H9 (cell line): ENCODE measurements around the gene CLRN3. TPM values are rescaled to one million over a fixed set of nuclear protein-coding genes. Genes with fewer than 3 reads are reported as not detected.

ENCODE experiments used
- DNase-seq: peaks from one replicate; pipeline ENCODE4 v3.0.0-alpha.2; 2017
- H2AFZ ChIP-seq: one replicate; pipeline ENCODE4 v1.6.1; 2013; ENCODE audit warnings: mild to moderate bottlenecking, low read length, control low read depth, moderate library complexity
- H2AK5ac ChIP-seq: 2 replicates; pipeline ENCODE4 v1.6.1; 2013; ENCODE audit warnings: low read length, control low read depth, mixed read lengths; ENCODE audit not compliant: insufficient read length
- H2BK120ac ChIP-seq: one replicate; pipeline ENCODE4 v1.6.1; 2013; ENCODE audit warnings: low read depth, mild to moderate bottlenecking, low read length, control low read depth, inconsistent platforms; ENCODE audit not compliant: poor library complexity, severe bottlenecking
- H2BK12ac ChIP-seq: 2 replicates; pipeline ENCODE4 v1.6.1; 2013; ENCODE audit warnings: low read length, control low read depth, mixed read lengths, low read depth; ENCODE audit not compliant: insufficient read length
- H2BK15ac ChIP-seq: 2 replicates; pipeline ENCODE4 v1.6.1; 2013; ENCODE audit warnings: low read depth, low read length, control low read depth
- H2BK20ac ChIP-seq: one replicate; pipeline ENCODE4 v1.6.1; 2013; ENCODE audit warnings: low read depth, mild to moderate bottlenecking, low read length, control low read depth, inconsistent platforms; ENCODE audit not compliant: poor library complexity, severe bottlenecking
- H2BK5ac ChIP-seq: 2 replicates; pipeline ENCODE4 v1.6.1; 2013; ENCODE audit warnings: low read length, control low read depth, mixed read lengths; ENCODE audit not compliant: insufficient read length
- H3K14ac ChIP-seq: 2 replicates; pipeline ENCODE4 v1.6.1; 2013; ENCODE audit warnings: low read length, control low read depth; ENCODE audit not compliant: insufficient read depth
- H3K18ac ChIP-seq: 2 replicates; pipeline ENCODE4 v1.6.1; 2013; ENCODE audit warnings: low read depth, mild to moderate bottlenecking, mixed read lengths, low read length, control low read depth; ENCODE audit not compliant: insufficient read length
- H3K23ac ChIP-seq: 2 replicates; pipeline ENCODE4 v1.6.1; 2013; ENCODE audit warnings: low read length, control low read depth, mixed read lengths, low read depth; ENCODE audit not compliant: insufficient read length
- H3K23me2 ChIP-seq: 2 replicates; pipeline ENCODE4 v1.6.1; 2013; ENCODE audit warnings: low read depth, mild to moderate bottlenecking, mixed read lengths, low read length, control low read depth; ENCODE audit not compliant: insufficient read length, poor library complexity, severe bottlenecking
- H3K27ac ChIP-seq: 2 replicates; pipeline ENCODE4 v1.5.1; 2013; ENCODE audit warnings: low read length, control low read depth, mixed read lengths, low read depth; ENCODE audit not compliant: insufficient read length
- H3K27me3 ChIP-seq: 2 replicates; pipeline ENCODE4 v1.6.1; 2013; ENCODE audit warnings: low read length, control low read depth, inconsistent platforms; ENCODE audit not compliant: insufficient read depth
- H3K4ac ChIP-seq: 2 replicates; pipeline ENCODE4 v1.6.1; 2013; ENCODE audit warnings: low read depth, mild to moderate bottlenecking, control low read depth, inconsistent platforms, low read length, moderate library complexity
- H3K4me1 ChIP-seq: 2 replicates; pipeline ENCODE4 v1.6.1; 2013; ENCODE audit warnings: low read length, control low read depth, inconsistent platforms; ENCODE audit not compliant: insufficient read depth
- H3K4me2 ChIP-seq: 2 replicates; pipeline ENCODE4 v1.6.1; 2013; ENCODE audit warnings: low read length, control low read depth, mixed read lengths; ENCODE audit not compliant: insufficient read length, insufficient read depth
- H3K56ac ChIP-seq: 2 replicates; pipeline ENCODE4 v1.6.1; 2013; ENCODE audit warnings: low read depth, mild to moderate bottlenecking, mixed read lengths, low read length, control low read depth; ENCODE audit not compliant: insufficient read length
- H3K79me1 ChIP-seq: 2 replicates; pipeline ENCODE4 v1.6.1; 2013; ENCODE audit warnings: low read depth, mild to moderate bottlenecking, moderate library complexity, low read length, control low read depth, inconsistent platforms; ENCODE audit not compliant: insufficient read depth, poor library complexity, severe bottlenecking
- H3K79me2 ChIP-seq: 2 replicates; pipeline ENCODE4 v1.6.1; 2013; ENCODE audit warnings: low read length, control low read depth, inconsistent platforms; ENCODE audit not compliant: insufficient read depth
- H3K9ac ChIP-seq: 2 replicates; pipeline ENCODE4 v1.6.1; 2013; ENCODE audit warnings: low read length, control low read depth, mixed read lengths; ENCODE audit not compliant: insufficient read length; ENCODE audit errors: extremely low read depth
- H3K9me3 ChIP-seq: one replicate; pipeline ENCODE4 v1.6.1; 2013; ENCODE audit warnings: low read depth, low read length, inconsistent platforms; ENCODE audit not compliant: control insufficient read depth
- H3T11ph ChIP-seq: one replicate; pipeline ENCODE4 v1.6.1; 2013; ENCODE audit warnings: mild to moderate bottlenecking, low read length, control low read depth, inconsistent platforms
- H4K20me1 ChIP-seq: one replicate; pipeline ENCODE4 v1.6.1; 2013; ENCODE audit not compliant: control insufficient read depth, insufficient read length, insufficient read depth
- H4K5ac ChIP-seq: 2 replicates; pipeline ENCODE4 v1.6.1; 2013; ENCODE audit warnings: low read depth, mild to moderate bottlenecking, mixed read lengths, low read length, control low read depth; ENCODE audit not compliant: insufficient read length
- H4K8ac ChIP-seq: replicated peaks from 2 replicates; pipeline ENCODE4 v1.6.1; 2013; ENCODE audit warnings: low read length, control low read depth, mixed read lengths, low read depth; ENCODE audit not compliant: insufficient read length
- H4K91ac ChIP-seq: 2 replicates; pipeline ENCODE4 v1.6.1; 2013; ENCODE audit warnings: low read depth, mild to moderate bottlenecking, moderate library complexity, mixed read lengths, low read length, control low read depth; ENCODE audit not compliant: insufficient read length
- H3K27ac Mint-ChIP-seq, 3 experiments: 2 replicates in 2 of 3; 3 replicates in 1 of 3; pipeline ENCODE4 v1.8.0; 2020 to 2021; ENCODE audit warnings: mixed read lengths in 3 of 3, mild to moderate bottlenecking in 1 of 3, moderate library complexity in 1 of 3
- H3K27me3 Mint-ChIP-seq: 2 replicates; pipeline ENCODE4 v1.8.0; 2021; ENCODE audit warnings: low read depth, mild to moderate bottlenecking, moderate library complexity, mixed read lengths
- H3K36me3 Mint-ChIP-seq, 3 experiments: 2 replicates in 2 of 3; 3 replicates in 1 of 3; pipeline ENCODE4 v1.8.0; 2020 to 2021; ENCODE audit warnings: low read depth in 3 of 3, mixed read lengths in 3 of 3; ENCODE audit not compliant: insufficient read depth in 1 of 3
- H3K4me1 Mint-ChIP-seq, 2 experiments: 2 replicates each; pipeline ENCODE4 v1.8.0; 2020; ENCODE audit warnings: mixed read lengths in 2 of 2
- H3K4me3 Mint-ChIP-seq, 2 experiments: 2 replicates in 1 of 2; 3 replicates in 1 of 2; pipeline ENCODE4 v1.8.0; 2020 to 2021; ENCODE audit warnings: mild to moderate bottlenecking in 2 of 2, mixed read lengths in 2 of 2, moderate library complexity in 1 of 2
- H3K9me3 Mint-ChIP-seq, 2 experiments: 2 replicates in 1 of 2; 3 replicates in 1 of 2; pipeline ENCODE4 v1.8.0; 2020; ENCODE audit warnings: mild to moderate bottlenecking in 2 of 2, mixed read lengths in 2 of 2, moderate library complexity in 1 of 2
- CTCF ChIP-seq: fragments of 200-600 bp; sonication (generic); conservative IDR thresholded peaks from 3 replicates; pipeline ENCODE4 v1.8.0; 2021; ENCODE audit warnings: antibody characterized with exemption, mild to moderate bottlenecking
- WGBS: extraction: QIAGEN DNeasy Blood & Tissue Kit; methylation state at CpG from one replicate; pipeline ENCODE4 v1.1.7; 2013; ENCODE audit warnings: missing lambda C conversion rate, low lambda C conversion rate, mixed read lengths; ENCODE audit not compliant: insufficient read length; ENCODE audit errors: extremely low coverage; 5-methylcytosine and 5-hydroxymethylcytosine counted together
- total RNA-seq: library from RNA; stranded (reverse); gene quantifications from 2 replicates; pipeline ENCODE4 v1.2.1, GENCODE V29; 2021

Gene CLRN3
- total RNA-seq, 1 experiment from 2014 or later = not detected

GRCh38 chr10:127884501-127884900 is 8.2 kb downstream of the CLRN3 start:
- no peaks in the 10 kb centered on the region for H4K20me1 ChIP-seq
- no peaks in the 10 kb centered on the region for H3K9me3 ChIP-seq
- no peak overlapping the region for H3K56ac ChIP-seq
- Mint-ChIP-seq H3K9me3 (no peaks in the 10 kb centered on the region), H3K36me3 (no peaks in the 10 kb centered on the region), H3K27me3 (no peaks in the 10 kb centered on the region), H3K27ac (no peak overlapping the region; a peak in 1 of 7 replicates), H3K4me3 (no peak overlapping the region; a peak in 1 of 5 replicates), H3K4me1 (peaks cover 3 to 7% of the 10 kb centered on the region in 2 experiments; a peak in 3 of 4 replicates)
- TF ChIP-seq CTCF = no peak
- H2AFZ ChIP-seq = no peak overlapping the region
- no peak overlapping the region for H3K4ac ChIP-seq
- no peak overlapping the region for H2BK20ac ChIP-seq
- no peak overlapping the region for H3K27ac ChIP-seq
- H3K27me3 ChIP-seq = no peaks in the 10 kb centered on the region
- H4K5ac ChIP-seq = no peak overlapping the region
- H2BK12ac ChIP-seq = no peak overlapping the region
- no peak overlapping the region for H3K14ac ChIP-seq
- no peak overlapping the region for H4K8ac ChIP-seq
- H3K4me1 ChIP-seq = no peaks in the 10 kb centered on the region
- H2BK5ac ChIP-seq = no peak overlapping the region
- H2BK15ac ChIP-seq = no peak overlapping the region
- no peak for DNase-seq
- no peak overlapping the region for H3K4me2 ChIP-seq
- H3K18ac ChIP-seq = no peak overlapping the region
- no peak overlapping the region for H3T11ph ChIP-seq
- no peak overlapping the region for H4K91ac ChIP-seq
- no peak overlapping the region for H2BK120ac ChIP-seq
- no CpG with 5 or more reads among the region's 5 CpGs for WGBS
- H3K23me2 ChIP-seq = no peaks in the 10 kb centered on the region
- no peaks in the 10 kb centered on the region for H3K79me2 ChIP-seq
- H3K23ac ChIP-seq = no peak overlapping the region
- H2AK5ac ChIP-seq = no peak overlapping the region
- no peaks in the 10 kb centered on the region for H3K79me1 ChIP-seq
- H3K9ac ChIP-seq = no peak overlapping the region
